Measurements from ENCODE around the gene PPP1R13B.
A peak's percentile ranks its signal among the peaks of the same experiment; 100 is the strongest.

The PPP1R13B gene

DNA sequence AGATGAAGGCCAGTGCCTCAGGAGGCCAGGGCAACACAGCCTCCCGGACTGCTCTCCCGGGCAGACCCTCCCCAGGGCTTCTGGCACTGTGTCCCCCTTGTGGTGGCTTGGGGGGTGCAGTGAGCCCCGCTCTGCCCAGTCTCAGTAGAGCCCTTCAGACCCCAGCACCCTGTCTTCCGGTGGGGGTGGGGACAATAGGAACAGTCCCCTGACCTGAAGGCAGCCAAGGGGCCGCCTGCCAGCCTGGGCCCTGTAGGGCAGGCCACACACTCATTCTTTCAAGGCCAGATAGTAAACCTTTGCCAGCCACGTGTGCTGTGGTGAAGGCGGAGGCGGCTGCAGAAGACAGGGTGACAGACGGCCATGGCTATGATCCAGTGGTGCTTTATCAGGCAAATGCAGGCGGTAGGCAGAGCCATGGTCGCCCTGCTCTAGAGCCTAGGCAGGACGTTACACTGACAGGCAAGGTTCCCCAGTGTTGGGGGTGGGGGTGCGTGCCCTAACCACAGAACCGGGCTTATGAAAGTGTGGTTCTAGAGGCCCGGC, 116.8 kb downstream of the PPP1R13B start:
- DNase-seq, result peak in 1 of 2 donors; percentile 60
- Histone ChIP-seq H3K4me1 (peaks cover 0 to 44% (median 20%) of the 10 kb centered on the region in 4 donors), H3K36me3 (peaks cover 58 to 91% (median 78%) of the 10 kb centered on the region in 3 donors), H3K9me3 (no peaks in the 10 kb centered on the region), H3K27me3 (no peaks in the 10 kb centered on the region), H3K4me3 (no peak overlapping the region), H3K27ac (peak overlapping the region in 1 of 2 donors; percentile 4)
- TF ChIP-seq, protein P1, sequence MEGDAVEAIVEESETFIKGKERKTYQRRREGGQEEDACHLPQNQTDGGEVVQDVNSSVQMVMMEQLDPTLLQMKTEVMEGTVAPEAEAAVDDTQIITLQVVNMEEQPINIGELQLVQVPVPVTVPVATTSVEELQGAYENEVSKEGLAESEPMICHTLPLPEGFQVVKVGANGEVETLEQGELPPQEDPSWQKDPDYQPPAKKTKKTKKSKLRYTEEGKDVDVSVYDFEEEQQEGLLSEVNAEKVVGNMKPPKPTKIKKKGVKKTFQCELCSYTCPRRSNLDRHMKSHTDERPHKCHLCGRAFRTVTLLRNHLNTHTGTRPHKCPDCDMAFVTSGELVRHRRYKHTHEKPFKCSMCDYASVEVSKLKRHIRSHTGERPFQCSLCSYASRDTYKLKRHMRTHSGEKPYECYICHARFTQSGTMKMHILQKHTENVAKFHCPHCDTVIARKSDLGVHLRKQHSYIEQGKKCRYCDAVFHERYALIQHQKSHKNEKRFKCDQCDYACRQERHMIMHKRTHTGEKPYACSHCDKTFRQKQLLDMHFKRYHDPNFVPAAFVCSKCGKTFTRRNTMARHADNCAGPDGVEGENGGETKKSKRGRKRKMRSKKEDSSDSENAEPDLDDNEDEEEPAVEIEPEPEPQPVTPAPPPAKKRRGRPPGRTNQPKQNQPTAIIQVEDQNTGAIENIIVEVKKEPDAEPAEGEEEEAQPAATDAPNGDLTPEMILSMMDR (IDR thresholded peaks at IDR 0.05), result no peak
- intact Hi-C loops (cut with DNase I; ENCODE audit: low total_unique reads), result loop anchor here (10.0 kb wide), 1 partner anchor 126 kb away; no protein-coding TSS in a partner anchor

DNA sequence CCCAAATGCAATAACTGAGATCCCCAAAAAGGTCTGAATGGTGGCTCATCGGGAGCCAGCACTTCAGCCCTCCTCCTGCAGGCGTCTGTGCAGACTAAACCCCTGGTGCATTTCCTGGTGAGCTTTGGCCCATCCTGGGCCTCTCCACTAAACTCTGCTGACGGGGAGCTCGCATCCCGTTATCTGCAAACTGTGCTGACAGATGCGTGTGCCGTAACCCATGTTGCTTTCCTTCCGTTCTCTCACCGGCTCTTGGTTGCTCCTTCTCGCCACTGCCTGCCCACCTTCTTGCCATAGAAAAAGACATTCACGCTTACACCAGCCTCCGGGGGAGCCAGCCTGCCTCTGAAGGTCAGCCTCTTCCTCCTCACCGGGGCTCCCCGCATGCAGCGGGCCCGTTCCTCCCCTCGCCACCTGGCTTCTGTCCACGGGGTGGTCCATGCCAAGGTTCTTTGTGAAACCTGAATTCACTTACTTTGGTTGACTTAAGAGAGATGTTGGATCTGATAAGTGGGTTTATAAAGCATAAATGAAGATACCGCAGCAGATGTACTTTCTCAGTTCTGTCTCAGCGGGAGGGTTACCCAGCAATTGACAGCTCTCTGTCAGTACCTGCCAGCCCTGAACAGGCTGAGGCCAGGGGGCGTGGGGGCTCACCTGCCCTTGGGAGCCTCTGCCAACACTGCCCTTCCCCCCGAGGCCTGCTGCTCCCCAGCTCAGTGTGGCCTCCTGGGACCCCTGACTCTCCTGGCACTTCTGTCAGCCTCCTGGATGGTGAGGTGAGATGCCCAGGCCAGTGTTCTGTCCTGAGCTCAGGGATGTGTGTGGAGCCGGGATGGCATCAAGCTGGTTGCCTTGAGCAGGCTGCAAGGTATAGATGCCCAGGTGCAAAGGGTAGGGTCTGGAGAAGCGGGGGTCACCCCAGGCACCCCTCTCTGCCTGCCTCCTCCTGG, 117.6 kb downstream of the PPP1R13B start:
- no peaks in the 10 kb centered on the region for H3K9me3 ChIP-seq
- H3K4me3 ChIP-seq, result no peak overlapping the region
- DNase-seq, result no peak
- peak overlapping the region in 1 of 2 donors; percentile 4 for H3K27ac ChIP-seq
- TF ChIP-seq, protein P1 (IDR thresholded peaks at IDR 0.05), result no peak
- peaks cover 58 to 84% (median 78%) of the 10 kb centered on the region in 3 donors for H3K36me3 ChIP-seq
- H3K27me3 ChIP-seq, result no peaks in the 10 kb centered on the region
- H3K4me1 ChIP-seq, result peaks cover 0 to 44% (median 19%) of the 10 kb centered on the region in 4 donors
- intact Hi-C loops (cut with DNase I; ENCODE audit: low total_unique reads), result loop anchor here (10.0 kb wide), 1 partner anchor 125 kb away; no protein-coding TSS in a partner anchor

DNA sequence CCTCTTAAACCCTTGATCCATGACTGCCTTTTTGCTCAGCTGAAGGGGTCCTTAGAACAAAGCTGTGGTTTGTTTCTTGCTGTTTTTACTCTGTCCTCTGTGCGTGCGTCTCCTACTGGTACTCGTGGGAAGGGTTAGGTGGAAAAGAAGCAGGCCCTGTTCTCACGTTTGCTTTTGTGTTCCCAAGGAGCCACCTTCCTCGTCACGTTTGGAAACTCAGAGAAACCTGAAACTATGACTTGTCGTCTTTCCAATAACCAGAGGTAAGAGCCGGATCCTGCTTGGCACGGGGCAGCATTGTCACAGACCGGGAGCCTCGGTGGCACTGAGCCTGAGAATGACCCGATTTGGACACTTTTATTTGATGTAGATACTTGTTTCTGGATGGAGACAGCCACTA, 118.7 kb downstream of the PPP1R13B start:
- TF ChIP-seq, protein P1 (IDR thresholded peaks at IDR 0.05), result no peak
- intact Hi-C loops (cut with DNase I; ENCODE audit: low total_unique reads), result no loop called here
- peaks cover 50 to 73% (median 70%) of the 10 kb centered on the region in 3 donors for H3K36me3 ChIP-seq
- H3K4me1 ChIP-seq, result peaks cover 3 to 54% (median 28%) of the 10 kb centered on the region in 4 donors
- H3K27ac ChIP-seq, result no peak overlapping the region
- H3K4me3 ChIP-seq, result no peak overlapping the region
- DNase-seq, result no peak
- no peaks in the 10 kb centered on the region for H3K27me3 ChIP-seq
- H3K9me3 ChIP-seq, result no peaks in the 10 kb centered on the region

DNA sequence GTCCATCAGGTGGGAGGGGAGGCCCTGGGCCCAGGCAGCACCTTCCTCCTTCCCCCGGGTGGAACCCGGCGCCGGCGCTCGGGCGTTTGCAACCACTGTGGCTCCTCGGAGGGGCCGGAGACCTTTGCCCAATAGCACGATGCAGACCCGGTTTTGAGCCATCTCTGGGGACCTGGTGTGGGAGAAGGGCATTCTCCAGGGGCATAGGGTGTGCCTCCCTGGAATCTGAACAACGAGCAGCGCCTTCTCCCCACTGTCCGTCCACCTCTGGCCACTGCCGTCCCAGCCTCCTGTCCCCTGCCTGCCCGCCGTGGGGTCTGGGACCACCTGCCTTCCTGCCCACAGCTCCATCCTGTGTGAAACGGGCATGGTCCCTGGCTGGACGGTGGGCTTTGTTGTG, 119.2 kb downstream of the PPP1R13B start:
- Histone ChIP-seq H3K27ac (no peak overlapping the region), H3K36me3 (peaks cover 45 to 68% (median 64%) of the 10 kb centered on the region in 3 donors), H3K4me1 (peaks cover 3 to 60% (median 33%) of the 10 kb centered on the region in 4 donors), H3K9me3 (no peaks in the 10 kb centered on the region), H3K4me3 (no peak overlapping the region), H3K27me3 (no peaks in the 10 kb centered on the region)
- TF ChIP-seq, protein P1 (IDR thresholded peaks at IDR 0.05), result no peak
- no peak for DNase-seq
- intact Hi-C loops (cut with DNase I; ENCODE audit: low total_unique reads), result no loop called here

DNA sequence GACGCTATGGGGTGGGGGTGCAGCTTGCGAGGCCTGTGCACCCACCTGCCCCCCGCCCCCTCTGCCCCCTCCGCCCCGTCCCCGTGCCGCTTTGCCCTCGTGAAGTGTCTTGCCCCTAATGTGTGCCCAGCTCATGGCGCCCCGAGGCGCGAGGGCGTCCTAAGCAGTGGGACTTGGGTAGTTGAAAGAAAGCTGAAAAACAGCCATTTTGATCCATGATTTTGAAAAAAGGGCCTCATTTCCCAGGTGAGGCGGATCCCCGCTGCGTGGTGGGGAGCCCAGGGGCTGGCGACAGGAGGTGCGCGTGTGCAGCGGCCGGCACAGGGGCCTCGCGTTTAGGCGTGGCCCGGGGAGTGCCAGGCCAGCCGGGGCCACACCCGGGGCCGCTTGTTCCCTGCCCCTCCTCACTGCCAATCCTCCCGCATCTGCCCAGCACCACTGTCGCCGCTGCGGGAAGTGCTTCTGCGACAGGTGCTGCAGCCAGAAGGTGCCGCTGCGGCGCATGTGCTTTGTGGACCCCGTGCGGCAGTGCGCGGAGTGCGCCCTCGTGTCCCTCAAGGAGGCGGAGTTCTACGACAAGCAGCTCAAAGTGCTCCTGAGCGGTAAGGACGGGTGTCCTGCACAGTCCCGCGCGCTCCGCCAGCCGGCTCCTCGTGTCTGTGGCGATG, 119.9 kb downstream of the PPP1R13B start:
- H3K27me3 ChIP-seq, result no peaks in the 10 kb centered on the region
- peaks cover 39 to 61% (median 57%) of the 10 kb centered on the region in 3 donors for H3K36me3 ChIP-seq
- H3K9me3 ChIP-seq, result no peaks in the 10 kb centered on the region
- DNase-seq, result no peak
- intact Hi-C loops (cut with DNase I; ENCODE audit: low total_unique reads), result no loop called here
- TF ChIP-seq, protein P1 (IDR thresholded peaks at IDR 0.05), result no peak
- H3K4me3 ChIP-seq, result no peak overlapping the region
- no peak overlapping the region for H3K27ac ChIP-seq
- peaks cover 3 to 67% (median 40%) of the 10 kb centered on the region in 4 donors for H3K4me1 ChIP-seq

Measured in tibial artery (tissue), 4 donors.